ENCODE results near the gene OTULIN.

GRCh38 chr5:14696057-14696456, 31.5 kb downstream of the OTULIN start:
- no peak for TF ChIP-seq CTCF (IDR thresholded peaks at IDR 0.05)
- no peak for TF ChIP-seq POLR2A (IDR thresholded peaks at IDR 0.05)

Measured in esophagus squamous epithelium (tissue), 4 donors.